DND-41 (cell line): ENCODE results near the gene EIF5.

Experiments used
- ATAC-seq: fragments of 200-7000 bp; cut with Tn5 transposase; 3 replicates; pipeline ENCODE4 v1.9.1; 2021; ENCODE audit warnings: low read depth; ENCODE audit not compliant: insufficient read depth
- DNase-seq: peaks from one replicate; pipeline ENCODE4 v3.0.0-alpha.2; 2020
- H2AFZ ChIP-seq: 2 replicates; pipeline ENCODE4 v1.6.0; 2012; ENCODE audit warnings: low read depth, low read length
- H3K27ac ChIP-seq: 2 replicates; pipeline ENCODE4 v1.5.1; 2012; ENCODE audit warnings: low read length, inconsistent platforms
- H3K27me3 ChIP-seq: fragments of 200-600 bp; sonication (generic); 2 replicates; pipeline ENCODE4 v1.6.0; 2012; ENCODE audit warnings: low read length, mild to moderate bottlenecking, inconsistent platforms; ENCODE audit not compliant: insufficient read depth, poor library complexity
- H3K36me3 ChIP-seq: 2 replicates; pipeline ENCODE4 v1.5.1; 2012; ENCODE audit warnings: low read length, inconsistent platforms; ENCODE audit not compliant: insufficient read depth
- H3K4me1 ChIP-seq: 2 replicates; pipeline ENCODE4 v1.5.1; 2012; ENCODE audit warnings: mild to moderate bottlenecking, low read length; ENCODE audit not compliant: insufficient read depth
- H3K4me2 ChIP-seq: 2 replicates; pipeline ENCODE4 v1.6.0; 2012; ENCODE audit warnings: mild to moderate bottlenecking, moderate library complexity, low read length, inconsistent platforms; ENCODE audit not compliant: insufficient read depth
- H3K4me3 ChIP-seq, 2 experiments: fragments of 200-600 bp in 1 of 2; shearing (Covaris generic) in 1 of 2; 2 replicates each; pipeline ENCODE4 v1.5.1; 2012 to 2016; ENCODE audit warnings: inconsistent platforms in 2 of 2, low read length in 2 of 2, mild to moderate bottlenecking in 2 of 2, low read depth in 1 of 2, moderate library complexity in 1 of 2
- H3K79me2 ChIP-seq: 2 replicates; pipeline ENCODE4 v1.6.0; 2012; ENCODE audit warnings: low read length, inconsistent platforms; ENCODE audit not compliant: insufficient read depth
- H3K9ac ChIP-seq: 2 replicates; pipeline ENCODE4 v1.6.0; 2012; ENCODE audit warnings: low read depth, mild to moderate bottlenecking, inconsistent platforms, low read length, moderate library complexity
- H3K9me3 ChIP-seq: 2 replicates; pipeline ENCODE4 v1.5.1; 2012; ENCODE audit warnings: low read length, moderate library complexity, mild to moderate bottlenecking, inconsistent platforms; ENCODE audit not compliant: insufficient read depth, severe bottlenecking
- H4K20me1 ChIP-seq: 2 replicates; pipeline ENCODE4 v1.6.0; 2012; ENCODE audit warnings: low read length; ENCODE audit not compliant: insufficient read depth
- CTCF ChIP-seq: IDR thresholded peaks from 2 replicates; pipeline ENCODE4 v1.5.1; 2012; ENCODE audit warnings: borderline replicate concordance, low read length, moderate library complexity, mild to moderate bottlenecking; ENCODE audit not compliant: poor library complexity, severe bottlenecking; ENCODE audit errors: extremely low read depth
- EZH2 ChIP-seq: IDR thresholded peaks from 3 replicates; pipeline ENCODE4 v1.6.1; 2012; ENCODE audit warnings: borderline replicate concordance, low read depth, mild to moderate bottlenecking, moderate library complexity, low read length, inconsistent platforms; ENCODE audit not compliant: severe bottlenecking

Gene EIF5

GRCh38 chr14:103370087-103370486, 36.0 kb downstream of the EIF5 start:
- Histone ChIP-seq H3K27me3 (no peaks in the 10 kb centered on the region), H3K4me3 (no peak overlapping the region), H3K4me2 (no peak overlapping the region), H3K36me3 (no peaks in the 10 kb centered on the region), H3K4me1 (no peaks in the 10 kb centered on the region), H3K9me3 (no peaks in the 10 kb centered on the region), H3K9ac (no peak overlapping the region), H4K20me1 (no peaks in the 10 kb centered on the region), H3K79me2 (no peaks in the 10 kb centered on the region), H2AFZ (no peak overlapping the region), H3K27ac (no peak overlapping the region)
- DNase-seq (no peak), ATAC-seq (no peak)
- TF ChIP-seq CTCF (no peak), EZH2 (no peak)

GRCh38 chr14:103372017-103372416, 38.0 kb downstream of the EIF5 start:
- Histone ChIP-seq H3K9ac (no peak overlapping the region), H3K79me2 (no peaks in the 10 kb centered on the region), H3K36me3 (no peaks in the 10 kb centered on the region), H2AFZ (no peak overlapping the region), H3K27ac (no peak overlapping the region), H3K4me1 (no peaks in the 10 kb centered on the region), H3K9me3 (no peaks in the 10 kb centered on the region), H3K4me2 (no peak overlapping the region), H3K27me3 (no peaks in the 10 kb centered on the region), H4K20me1 (no peaks in the 10 kb centered on the region), H3K4me3 (no peak overlapping the region)
- ATAC-seq (no peak), DNase-seq (no peak)
- TF ChIP-seq CTCF, result no peak
- TF ChIP-seq EZH2, result no peak

GRCh38 chr14:103372552-103373304, 38.7 kb downstream of the EIF5 start:
- H3K4me2 ChIP-seq, result no peak overlapping the region
- no peak overlapping the region for H3K9ac ChIP-seq
- H3K4me1 ChIP-seq, result no peaks in the 10 kb centered on the region
- no peaks in the 10 kb centered on the region for H3K36me3 ChIP-seq
- H3K27ac ChIP-seq, result no peak overlapping the region
- no peak for DNase-seq
- H3K4me3 ChIP-seq, result no peak overlapping the region
- H4K20me1 ChIP-seq, result no peaks in the 10 kb centered on the region
- TF ChIP-seq EZH2 (no peak), CTCF (no peak)
- no peak overlapping the region for H2AFZ ChIP-seq
- ATAC-seq, result no peak
- H3K9me3 ChIP-seq, result no peaks in the 10 kb centered on the region
- H3K27me3 ChIP-seq, result no peaks in the 10 kb centered on the region
- H3K79me2 ChIP-seq, result no peaks in the 10 kb centered on the region
